Testis (tissue), 2 donors: ENCODE results near the gene AMOTL2.

Experiments used
- CTCF ChIP-seq, 3 experiments: fragments of 450-650 bp in 2 of 3; fragments of 200-600 bp in 1 of 3; sonication (generic) in 1 of 3; IDR thresholded peaks; one replicate each; pipeline ENCODE4 v1.5.1; 2016 to 2019; ENCODE audit warnings: antibody characterized with exemption in 3 of 3, mild to moderate bottlenecking in 2 of 3, moderate library complexity in 1 of 3
- POLR2A ChIP-seq: fragments of 450-650 bp; IDR thresholded peaks from one replicate; pipeline ENCODE4 v1.6.1; 2017; ENCODE audit warnings: antibody characterized with exemption, mild to moderate bottlenecking, moderate library complexity

- TF ChIP-seq POLR2A = no peak
- no peak for TF ChIP-seq CTCF (IDR thresholded peaks at IDR 0.05)
Observed at GRCh38 chr3:134334231-134334900, 39.9 kb downstream of the AMOTL2 start.
